Activated CD4-positive, CD25-positive, alpha-beta regulatory T cell treated with anti-CD3 and anti-CD28 coated beads, Interleukin-2, amount 50 U/mL, for 16 hours (primary cell): Measurements from ENCODE around the gene NECTIN1.

Source experiments
- DNase-seq: peaks from one replicate; pipeline ENCODE4 v3.0.0-alpha.2; 2020; ENCODE audit warnings: low read depth, low spot score

Gene NECTIN1, protein sequence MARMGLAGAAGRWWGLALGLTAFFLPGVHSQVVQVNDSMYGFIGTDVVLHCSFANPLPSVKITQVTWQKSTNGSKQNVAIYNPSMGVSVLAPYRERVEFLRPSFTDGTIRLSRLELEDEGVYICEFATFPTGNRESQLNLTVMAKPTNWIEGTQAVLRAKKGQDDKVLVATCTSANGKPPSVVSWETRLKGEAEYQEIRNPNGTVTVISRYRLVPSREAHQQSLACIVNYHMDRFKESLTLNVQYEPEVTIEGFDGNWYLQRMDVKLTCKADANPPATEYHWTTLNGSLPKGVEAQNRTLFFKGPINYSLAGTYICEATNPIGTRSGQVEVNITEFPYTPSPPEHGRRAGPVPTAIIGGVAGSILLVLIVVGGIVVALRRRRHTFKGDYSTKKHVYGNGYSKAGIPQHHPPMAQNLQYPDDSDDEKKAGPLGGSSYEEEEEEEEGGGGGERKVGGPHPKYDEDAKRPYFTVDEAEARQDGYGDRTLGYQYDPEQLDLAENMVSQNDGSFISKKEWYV

DNA sequence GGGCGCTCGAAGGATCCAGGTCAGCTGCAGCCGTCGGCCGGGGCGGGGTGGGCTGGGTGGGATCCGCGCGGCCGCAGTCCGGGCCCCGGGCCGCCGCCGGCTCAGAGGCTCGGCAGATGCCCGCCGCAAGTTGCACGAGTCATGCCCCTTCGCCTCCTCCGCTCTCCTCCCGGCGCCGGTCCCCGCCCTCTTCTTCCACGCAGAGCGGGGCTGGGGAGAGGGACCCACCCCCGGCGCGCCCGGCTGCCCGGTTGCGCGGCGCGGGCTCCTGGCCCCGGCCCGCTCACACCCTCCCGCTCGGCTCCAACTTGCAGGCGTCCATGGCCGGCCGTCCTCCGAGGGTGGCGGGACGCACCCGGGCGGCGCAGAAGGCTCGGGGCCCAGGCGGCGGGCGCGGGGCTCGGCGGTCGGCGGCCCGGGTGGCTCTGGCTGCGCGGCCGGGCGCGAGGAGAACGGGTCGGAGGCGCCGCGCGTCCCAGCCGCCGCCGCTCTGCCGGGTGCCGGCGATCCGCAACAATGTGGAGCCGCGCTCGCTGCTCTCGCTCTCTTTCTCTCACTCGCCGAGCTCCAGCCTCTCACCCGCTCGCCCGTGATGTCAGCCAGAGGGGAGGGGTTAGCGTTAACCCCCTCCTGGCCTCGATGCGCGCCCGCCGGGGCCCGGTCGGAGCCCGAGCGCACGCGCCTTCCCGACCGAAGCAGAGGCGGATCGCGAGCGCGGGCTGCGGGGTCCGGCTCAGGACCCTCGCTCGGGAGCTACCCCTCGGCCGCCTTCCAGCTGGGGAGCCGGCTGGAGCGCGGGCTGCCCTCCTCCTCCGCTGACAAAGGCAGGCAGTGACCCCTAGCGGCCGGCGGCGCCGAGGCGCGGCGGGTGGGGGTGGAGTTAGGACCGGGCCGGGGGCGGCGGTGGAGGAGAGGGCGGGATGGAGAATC, at the start of gene NECTIN1:
NECTIN1 (minus strand) TSS at position 550 of the 930 bp plus-strand sequence. CDS start 647 bp downstream, outside the sequence.
- peak; percentile 63 for DNase-seq

DNA sequence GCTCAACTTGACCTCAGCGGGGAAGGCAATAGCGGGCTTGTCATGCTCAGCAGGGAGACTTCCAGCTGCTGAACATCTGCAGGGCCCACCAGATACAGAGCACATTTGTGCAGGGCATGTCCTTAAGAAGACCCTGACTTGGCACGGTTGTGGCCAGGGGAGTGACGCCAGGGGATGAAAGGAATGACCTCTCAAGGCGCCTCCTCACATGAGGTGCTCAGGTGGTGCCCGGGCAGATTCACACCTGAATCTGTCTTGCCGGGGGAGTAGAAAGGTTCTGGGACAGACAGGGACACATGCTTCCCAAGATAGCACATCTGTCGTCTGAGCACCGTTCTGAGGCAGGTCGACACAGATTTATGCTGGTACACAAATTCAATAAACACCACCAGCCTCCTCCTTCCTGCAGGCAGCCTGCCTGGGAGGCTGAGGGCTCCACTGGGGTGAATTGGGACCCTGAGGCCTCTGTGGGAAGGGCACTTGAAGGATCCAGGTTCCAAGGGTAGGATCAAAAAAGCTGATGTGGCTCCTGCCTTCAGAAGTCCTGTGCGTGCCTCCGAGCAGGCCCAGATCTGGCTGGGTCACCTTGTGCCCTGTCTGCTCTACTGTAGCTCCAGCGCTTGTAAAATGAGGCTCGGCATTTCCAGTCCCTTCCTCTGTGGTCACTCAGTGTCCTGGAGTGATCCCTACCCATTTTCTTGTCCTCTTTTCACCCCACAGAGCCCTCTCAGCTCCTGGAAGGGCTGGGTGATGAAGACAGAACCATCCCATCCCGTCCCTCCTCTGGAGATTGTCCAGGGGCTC, 49.6 kb upstream of the NECTIN1 start:
- no peak for DNase-seq

DNA sequence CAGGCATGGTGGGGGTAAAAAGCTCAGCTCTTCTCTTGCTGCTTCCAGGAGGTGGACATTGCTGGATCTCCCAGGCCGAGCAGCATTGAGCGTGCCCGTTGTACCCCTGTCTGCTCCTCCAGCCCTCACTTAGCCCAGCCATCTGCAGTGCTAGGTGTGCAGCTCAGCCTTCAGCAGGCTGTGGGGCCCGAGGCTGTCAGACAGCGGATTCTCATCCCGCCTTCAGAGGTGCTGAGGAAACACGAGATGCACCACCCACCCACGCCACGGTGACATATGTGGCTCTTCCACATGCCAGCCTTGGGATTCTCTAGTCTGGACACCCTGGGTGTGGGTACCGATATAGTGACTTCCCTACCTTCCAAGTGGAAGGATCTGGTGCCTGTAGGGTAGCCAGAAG, 48.9 kb upstream of the NECTIN1 start:
- no peak for DNase-seq

DNA sequence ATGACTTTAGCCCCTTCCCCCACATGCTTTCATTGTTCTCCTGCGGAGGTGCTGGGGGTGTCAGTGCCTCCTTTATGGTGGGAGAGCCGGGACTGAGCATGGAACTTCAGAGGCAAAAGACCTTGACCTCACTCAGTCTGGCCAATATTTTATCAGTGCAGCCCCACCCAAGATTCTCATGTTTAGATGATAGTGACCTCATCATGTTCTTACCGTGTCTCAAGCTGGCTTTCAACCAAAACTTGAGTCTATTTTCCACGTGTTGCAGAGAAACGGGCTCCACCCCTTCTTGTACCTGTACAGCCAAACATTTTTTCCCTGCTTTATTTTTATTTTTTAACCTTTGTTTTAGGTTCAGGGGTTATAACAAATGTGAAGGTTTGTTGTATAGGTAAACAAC, 47.7 kb upstream of the NECTIN1 start:
- no peak for DNase-seq

DNA sequence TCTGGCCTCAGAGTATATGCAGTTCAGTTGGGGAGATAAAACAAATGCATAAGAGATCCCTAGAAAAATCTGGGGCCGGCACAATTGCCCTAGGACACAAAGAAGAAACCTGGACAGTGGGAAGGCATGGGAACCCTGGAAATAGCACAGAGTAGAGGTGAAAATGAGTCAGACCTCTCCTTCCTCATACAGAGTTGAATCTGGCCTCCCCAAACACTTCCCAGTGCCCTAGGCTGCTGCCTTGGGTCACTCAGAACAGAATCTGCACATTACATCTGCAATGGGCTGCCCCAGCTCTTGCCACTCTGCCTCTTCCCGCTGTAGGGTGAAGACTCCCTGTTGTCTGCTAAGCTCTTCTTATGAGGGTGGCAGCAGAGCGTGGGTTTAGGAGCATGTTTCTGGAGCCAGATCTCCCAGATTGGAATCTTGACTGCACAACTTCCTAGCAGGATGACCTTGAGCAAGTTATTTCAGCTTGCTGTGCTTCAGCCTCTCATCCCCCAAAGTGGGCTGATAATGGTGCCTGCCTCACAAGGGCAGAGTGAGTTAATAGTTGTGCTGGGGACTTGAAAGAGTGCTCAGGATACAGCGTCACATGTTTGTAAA, 47.1 kb upstream of the NECTIN1 start:
- DNase-seq = no peak

DNA sequence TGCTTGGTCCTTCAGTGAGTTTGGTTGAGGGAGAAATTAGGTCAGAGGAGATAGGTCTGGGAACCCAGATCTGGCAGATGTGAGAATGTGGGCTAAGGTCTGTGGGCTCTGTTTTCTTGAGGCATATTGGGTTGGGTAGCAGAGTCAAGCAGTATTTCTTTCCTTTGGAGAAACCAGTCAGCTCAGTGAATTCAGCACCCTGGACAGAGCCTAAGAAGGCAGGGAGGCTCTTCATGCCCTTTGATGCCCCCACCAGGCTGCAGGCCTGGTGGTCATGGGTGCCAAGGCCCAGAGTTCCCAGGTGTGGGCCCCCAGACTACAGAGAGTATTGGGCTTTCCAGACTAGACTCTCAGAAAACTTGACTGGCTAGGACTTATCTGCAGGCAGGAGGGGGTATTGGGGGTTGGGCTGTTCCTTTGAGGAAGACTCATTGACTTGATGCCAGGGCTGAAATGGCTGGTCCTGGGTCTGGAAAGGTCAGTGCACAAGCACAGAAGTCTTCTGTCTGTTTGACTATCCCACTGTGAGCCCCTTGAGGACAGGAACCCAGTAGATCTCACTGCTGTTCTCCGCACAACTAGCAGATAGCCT, 45.3 kb upstream of the NECTIN1 start:
- no peak for DNase-seq

DNA sequence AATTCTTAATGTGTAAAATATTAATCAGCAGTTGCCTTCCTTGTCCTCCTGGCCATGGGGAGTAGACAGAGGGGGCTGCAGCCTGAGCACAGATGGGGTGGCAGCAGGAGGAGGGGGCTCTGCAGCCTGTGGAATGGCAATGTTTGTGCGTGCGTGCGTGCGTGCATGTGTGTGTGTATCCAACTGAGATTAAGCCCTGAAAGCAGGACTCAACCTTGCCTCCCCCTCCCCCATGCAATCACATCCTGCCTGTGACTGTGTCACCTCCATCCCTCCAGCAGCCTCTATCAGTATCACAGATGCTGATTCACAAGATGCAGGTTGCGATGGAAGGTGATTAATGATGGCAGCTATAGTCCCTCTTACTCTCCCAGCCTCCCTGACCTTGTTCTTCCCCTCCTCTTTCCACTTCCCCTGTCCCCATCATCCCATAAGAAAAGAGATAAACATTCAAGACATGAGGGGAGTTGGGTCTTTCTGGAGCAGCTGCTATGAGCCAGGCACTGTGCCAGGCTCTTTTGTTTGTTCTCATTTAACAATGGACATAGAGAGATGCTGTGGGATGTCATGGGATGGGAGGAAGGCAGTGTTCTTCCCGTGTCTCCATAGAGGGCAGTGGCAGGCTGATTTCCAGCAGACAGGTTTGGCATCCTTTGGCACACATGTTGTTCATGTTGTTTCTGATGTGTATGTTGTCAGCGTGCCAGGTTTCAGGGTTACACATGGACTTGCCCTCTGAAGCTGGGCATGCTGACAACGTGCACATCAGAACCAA, 43.8 kb upstream of the NECTIN1 start:
- DNase-seq = no peak

DNA sequence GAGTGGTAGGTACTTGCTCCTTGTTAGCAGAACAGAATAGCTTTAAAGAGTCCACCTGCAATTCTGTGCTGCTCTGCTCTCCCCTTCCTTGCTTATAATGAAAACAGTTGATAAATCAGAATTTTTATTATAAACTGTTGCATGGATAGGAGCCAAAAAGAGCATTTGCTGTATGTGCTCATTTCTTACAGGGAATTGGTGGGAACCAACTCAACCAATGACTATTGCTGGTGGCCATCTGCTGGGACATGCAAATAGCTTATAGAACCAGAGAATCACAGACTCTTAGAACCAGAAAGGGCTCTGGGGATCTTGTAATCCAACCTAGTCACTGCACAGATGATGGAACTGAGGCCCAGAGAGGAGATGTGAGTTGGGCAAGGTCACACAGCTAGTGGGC, 43.1 kb upstream of the NECTIN1 start:
- DNase-seq = no peak

DNA sequence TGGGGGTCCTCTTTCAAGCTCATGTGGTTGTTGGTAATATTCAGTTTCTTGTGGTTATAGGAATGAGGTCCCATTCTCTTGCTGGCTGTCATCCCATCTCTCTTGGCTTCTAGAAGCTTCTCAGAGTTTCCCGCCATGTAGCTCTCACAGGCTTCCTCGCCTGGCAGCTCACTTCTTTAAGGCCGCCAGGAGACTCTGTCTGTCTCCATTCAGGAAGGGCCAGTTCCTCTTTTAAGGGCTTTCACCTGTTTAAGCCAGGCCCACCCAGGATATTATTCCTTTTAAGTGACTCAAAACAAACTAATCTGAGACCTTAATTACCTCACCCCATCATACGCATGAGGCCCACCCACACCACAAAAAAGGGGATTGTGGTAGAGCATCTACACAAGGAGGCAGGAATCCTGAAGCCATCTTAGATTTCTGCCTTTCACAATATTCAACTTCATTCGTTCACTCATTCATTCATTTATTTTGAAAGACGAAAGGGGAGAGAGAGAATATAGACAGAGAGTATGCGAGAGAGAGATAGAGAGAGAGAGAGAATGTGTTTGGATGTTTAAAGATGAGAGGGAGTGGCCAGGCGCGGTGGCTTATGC, 42.3 kb upstream of the NECTIN1 start:
- DNase-seq = no peak

DNA sequence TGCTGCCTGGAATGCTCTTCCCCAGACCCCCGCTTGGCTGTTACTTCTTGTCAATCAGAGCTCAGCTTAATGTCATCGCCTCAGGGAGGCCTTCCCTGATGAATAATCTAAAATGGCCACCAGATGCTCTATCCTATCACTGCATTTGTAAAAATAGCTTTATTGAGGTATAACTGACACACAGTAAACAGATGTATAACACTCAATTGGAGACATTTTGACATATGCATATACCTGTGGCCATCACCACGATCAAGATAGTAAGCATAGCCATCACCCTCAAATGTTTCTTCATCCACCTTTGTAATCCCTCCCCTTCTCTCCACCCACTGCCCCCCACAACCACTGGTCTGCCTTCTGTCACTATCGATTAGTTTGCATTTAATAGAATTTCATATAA, 36.6 kb upstream of the NECTIN1 start:
- no peak for DNase-seq

DNA sequence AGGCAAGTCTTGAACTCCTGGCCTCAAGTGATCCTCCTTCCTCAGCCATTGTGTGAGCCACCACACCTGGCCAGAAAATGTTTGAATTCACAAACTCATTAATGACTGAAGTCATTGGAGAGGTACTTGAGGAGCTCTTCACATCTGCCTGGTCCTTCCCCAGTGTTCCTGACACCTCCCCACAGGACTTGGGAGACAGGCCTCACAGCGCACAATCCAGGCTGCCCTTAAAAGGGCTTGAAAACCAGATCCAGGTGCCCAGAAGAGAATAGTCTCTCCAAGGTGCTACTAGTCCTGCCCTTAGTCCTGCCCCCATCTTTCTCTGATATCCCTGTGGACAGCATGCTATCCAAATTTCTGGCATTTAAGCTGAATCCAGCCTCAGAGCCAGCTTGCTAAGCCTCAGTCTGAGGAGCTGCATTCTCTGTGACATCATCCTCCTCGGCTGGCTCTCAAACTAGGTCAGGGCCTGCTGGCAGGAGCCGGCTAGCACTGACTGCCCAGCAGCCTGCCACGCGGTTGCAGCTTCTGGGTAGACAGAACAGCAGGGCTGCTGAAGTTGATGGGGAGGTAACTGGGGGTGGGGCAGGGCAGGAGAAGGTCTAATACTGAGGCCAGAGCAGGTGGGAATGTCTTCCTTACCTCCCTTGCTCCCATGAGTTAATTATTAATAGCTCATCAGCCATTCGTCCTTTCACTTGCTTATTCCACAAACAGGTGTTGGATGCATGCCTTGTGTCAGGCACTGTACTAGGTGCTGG, 35.3 kb upstream of the NECTIN1 start:
- DNase-seq = no peak

DNA sequence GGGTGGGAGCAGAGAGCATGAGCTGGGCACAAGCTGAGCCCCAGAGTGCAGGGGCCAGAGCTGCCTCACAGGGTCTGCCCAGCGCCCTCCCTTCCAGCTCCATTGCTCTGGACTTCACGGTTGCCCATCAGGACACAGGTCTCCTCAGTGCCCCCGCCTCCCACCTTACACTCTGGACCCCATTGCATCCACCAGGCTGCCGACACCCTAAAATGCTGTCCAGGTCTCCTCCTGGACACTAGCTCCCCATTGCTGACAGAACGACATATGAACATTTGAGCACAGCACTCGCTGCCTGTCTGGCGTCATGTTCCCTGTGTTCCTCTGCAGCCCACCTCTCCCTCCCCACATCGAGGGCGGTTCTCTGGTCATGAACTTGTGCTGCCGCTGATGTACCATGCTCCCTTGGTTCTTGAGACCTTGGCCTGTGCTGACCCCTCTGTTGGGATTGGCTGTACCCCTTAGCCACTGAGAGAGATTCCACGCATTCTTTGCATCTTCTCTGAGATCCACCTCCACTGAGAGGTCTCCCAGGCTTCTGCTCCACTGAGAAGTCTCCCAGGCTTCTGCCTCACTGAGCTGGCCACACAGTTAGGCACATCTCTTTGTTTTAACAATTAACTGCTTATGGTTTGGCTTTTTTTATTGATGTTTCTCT, 34.2 kb upstream of the NECTIN1 start:
- DNase-seq = no peak

DNA sequence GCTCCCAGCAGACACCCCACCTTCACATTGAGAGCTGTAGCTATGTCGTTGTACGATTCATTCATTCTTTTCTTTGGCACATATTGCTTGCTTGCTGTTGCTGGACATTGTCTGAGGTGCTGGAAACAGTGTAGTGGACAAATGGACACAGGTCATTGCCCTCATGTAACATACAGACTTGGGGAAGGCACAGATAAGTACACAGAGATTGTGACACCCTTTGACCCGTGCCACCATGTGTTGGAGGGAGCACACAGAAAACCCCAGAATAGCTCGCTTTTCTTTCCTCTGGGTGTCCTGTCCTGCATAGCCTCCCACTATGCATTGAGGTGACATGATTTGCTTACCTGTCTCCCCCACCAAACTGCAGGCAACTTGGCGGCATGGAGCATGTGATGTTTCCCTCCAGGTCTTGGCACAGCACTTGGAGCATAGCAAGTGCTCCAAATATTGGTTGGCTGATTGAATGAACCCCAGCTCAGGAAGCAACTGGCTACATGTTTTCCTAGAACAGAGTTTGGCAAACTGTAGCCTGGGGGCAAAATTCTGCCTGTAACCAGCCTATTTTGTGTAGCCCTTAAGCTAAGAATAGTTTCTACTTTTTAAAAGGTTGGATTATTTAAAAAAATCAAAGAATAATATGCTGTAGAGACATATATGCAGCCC, 30.9 kb upstream of the NECTIN1 start:
- DNase-seq = no peak

DNA sequence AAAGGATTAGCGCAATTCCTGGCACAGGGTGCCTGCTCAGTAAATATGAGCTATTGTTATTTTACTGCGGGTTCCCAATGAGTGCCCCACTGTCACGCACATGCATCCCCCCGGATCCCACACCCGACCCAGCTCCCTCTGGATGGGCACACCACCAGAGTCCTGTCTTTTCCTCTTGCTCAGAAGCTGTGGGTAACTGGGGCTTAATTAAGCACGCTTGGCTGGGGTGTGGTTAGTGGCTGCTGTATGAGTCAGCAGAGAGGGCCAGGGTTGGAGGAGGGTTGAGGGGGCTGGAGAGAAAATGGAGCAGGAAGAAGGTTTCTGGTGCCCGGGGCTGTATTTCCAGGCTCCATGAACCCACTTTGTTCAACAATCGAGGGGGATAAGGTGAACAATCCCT, 30.3 kb upstream of the NECTIN1 start:
- no peak for DNase-seq

DNA sequence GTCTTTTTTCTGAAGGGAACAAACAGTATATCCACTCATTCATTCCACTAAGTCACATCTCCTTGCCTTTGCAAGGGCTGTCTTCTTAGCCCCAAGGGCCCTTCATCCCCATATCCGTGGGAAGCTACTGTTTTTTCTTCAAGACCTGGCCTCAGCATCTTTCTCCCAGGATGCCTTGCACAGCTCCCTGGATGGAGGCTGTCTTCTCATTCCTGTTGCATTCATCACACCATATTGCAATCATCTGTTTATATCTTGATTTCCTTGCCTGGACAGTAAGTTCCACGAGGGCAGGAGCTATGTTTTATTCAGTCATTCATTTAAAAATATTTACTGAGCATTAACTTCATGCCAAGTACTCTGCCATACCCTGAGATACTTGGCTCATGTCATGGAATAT, 29.3 kb upstream of the NECTIN1 start:
- DNase-seq = no peak

DNA sequence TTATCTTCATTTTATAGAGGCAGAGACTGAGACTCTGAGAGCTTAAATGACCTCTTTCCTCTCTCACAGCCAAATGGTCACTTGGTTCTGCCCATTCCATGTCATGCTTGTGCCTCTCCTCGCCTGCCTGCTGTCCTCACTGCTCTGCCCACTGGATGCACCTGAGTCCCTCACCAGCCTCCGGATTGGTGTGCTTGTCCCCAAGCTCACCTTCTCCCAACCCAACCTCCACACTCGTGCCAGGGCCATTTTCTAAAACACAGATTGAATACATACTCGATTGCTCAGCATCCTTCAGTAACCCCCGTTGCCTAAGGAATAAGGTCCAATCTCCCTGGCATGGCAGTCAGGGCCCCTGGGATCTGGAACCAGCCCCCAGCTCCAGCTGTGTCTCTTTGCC, 28.4 kb upstream of the NECTIN1 start:
- DNase-seq = no peak

DNA sequence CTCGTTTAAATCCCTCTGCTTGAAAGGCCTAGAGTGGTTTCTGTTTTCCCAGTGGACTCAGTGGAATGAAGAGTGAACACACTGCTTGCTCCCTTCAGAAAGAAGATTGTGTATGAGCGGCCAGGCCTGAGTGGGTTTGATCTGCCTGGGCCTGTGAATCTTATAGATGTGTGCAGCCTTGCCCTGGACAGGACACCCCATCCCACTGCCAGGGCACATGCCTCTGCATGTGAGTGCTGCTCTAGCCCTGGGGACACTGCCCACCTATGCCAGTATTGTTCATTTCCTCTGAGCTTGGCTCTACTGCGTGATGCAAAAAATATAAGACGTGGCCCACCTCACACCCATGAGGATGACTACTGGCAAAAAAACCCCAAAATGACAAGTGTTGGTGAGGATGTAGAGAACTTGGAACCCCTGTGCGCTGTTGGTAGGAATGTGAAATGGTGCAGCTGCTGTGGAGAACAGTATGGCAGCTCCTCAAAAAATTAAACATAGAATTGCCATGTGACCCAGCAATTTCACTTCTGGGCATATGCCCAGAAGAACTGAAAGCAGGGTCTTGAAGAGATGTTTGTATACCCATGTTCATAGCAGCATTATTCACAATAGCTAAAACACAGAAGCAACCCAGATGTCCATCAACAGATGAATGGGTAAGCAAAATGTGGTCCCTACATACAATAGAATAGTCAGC, 27.3 kb upstream of the NECTIN1 start:
- no peak for DNase-seq
